GM21423 (cell line): ENCODE measurements around the gene TREX2.

Experiments used
- ATAC-seq: cut with Tn5 transposase; IDR thresholded peaks from one replicate; pipeline ENCODE4 v1.9.1; 2021; ENCODE audit warnings: mild to moderate bottlenecking, moderate library complexity; ENCODE audit not compliant: unreplicated experiment

Gene TREX2

GRCh38 chrX:153457136-153457825 is 11.4 kb upstream of the TREX2 start:
- ATAC-seq, result no peak

- no peak for ATAC-seq
Observed at GRCh38 chrX:153456704-153457103, 10.8 kb upstream of the TREX2 start.

DNA sequence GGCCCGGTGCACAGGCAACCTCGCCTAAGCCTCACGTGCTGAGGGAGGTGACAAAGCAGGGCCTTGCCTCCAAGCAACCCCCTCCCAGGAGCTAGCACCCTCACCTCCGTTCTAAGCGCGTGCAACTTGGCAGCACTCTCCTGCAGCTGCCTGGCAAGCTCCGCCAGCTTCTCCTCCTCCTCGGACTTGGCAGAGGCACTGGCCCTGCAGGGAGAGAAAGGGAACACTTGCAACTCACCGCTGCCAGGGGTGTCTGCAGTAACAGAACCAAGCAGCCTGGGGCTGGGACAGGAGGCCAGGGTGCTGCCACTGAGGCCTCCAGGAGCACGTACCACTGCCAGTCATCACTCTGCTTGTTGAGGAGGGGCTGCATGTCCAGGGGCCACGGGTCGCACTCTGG is 10.3 kb upstream of the TREX2 start:
- ATAC-seq, result no peak

- no peak for ATAC-seq
Observed at GRCh38 chrX:153455571-153455970, 9.7 kb upstream of the TREX2 start.

DNA sequence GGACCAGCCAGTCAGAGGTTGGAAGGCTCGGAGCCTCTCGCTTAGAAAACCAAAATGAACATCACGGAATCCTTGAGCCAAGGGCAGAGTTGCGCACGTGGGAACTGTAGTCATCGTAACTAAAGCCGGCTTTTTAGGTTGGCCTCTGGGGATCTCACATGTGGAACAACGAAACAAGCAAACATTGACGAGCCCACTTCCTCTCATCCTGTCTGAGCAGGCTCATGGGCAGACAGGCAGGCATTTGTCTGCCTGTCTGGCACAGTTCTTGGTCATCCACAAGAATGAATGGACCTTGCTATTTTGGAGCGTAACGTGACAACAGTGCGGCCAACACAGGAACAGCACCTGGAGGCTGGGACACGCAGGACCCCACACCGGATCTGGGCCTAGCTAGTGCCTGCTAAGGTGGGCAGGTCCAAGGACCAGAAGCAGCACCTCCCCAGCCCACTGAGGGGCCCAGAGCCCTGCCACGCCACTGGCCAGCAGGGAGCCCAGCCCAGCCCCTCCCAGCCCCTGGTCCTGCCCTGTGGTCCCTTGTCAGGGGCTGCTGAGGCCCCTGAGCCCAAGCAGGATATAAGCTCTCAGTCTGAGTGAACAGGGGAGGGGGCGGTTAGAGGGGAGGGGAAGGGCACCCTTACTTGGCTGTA is 9.2 kb upstream of the TREX2 start:
- no peak for ATAC-seq

DNA sequence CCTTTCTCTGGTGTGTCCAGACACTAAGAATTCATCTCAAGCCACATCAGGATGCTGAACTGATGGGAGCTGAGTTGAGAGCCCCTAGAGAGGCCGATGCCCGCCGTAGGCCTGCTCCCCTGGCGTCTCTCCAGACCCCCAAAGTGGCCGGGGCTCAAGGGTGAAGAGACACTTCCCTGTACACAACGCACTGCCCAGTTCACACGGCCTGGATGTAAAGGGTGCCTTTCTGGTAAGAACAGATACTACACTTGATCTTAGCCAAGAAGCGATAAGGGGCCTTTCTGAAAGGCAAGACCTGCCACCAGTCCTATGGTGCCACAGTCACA is 5.1 kb upstream of the TREX2 start:
- no peak for ATAC-seq

- no peak for ATAC-seq
Observed at GRCh38 chrX:153450114-153450948, 4.5 kb upstream of the TREX2 start.

GRCh38 chrX:153449368-153450113 is 3.7 kb upstream of the TREX2 start:
- ATAC-seq, result no peak

GRCh38 chrX:153448556-153449367 is 2.9 kb upstream of the TREX2 start:
- no peak for ATAC-seq

DNA sequence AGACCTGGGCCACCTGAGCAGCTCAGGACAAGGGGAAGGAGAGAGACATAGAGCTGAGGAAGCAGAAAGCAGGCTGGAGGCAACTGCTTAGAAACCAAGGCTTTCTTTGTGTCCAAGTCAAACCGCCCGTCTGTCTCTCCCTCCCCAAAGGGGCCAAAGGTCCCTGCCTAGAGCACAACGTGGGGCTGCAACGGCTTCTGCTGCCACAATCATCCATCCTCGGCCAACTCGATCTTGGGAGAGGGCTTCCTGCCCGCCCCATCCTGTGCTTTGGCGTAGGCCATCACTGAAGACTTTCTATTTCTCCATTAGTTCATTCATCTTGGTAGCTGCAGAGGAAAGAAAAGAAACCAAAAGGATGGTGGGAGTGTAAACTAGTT is 1.7 kb upstream of the TREX2 start:
- ATAC-seq, result no peak

GRCh38 chrX:153446950-153447580 is 1.2 kb upstream of the TREX2 start:
- ATAC-seq, result no peak

- no peak for ATAC-seq
Observed at GRCh38 chrX:153446636-153446936, 730 bp upstream of the TREX2 start.

GRCh38 chrX:153445106-153445855 is 575 bp downstream of the TREX2 start:
- no peak for ATAC-seq

DNA sequence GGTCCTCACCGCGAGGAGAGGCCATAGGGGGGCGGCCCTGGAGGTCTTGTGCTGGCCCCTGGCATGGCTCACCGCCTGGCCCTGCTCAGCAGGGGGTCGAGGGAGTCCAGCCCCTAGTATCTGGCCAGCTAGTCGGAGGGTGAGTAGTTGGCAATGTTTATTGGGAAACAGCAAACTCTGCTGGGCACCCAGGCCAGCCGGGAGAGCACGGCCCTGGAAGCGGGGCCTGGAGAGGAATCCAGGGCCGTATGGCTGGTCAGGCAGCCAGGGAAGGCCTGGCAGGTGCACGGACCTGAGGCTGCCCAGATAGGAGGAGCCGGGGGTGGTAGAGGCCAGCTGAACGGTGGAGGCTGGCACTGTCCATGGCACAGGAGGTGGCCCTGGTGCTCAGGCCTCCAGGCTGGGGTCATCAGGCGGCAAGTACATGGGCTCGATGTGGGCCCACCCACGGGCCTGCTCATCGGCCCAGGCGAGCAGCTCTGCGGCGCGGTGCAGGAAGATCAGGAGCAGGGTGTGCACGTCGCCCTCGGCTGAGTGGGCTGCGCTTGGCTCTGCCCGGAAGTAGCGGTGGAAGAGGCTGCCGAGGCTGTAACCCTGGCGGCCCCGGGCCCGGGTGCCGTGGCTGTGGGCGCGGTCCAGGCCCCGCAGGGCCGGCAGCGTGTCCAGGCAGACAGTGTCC is 1.4 kb downstream of the TREX2 start:
- no peak for ATAC-seq

GRCh38 chrX:153443476-153444332 is 2.2 kb downstream of the TREX2 start:
- ATAC-seq, result no peak

DNA sequence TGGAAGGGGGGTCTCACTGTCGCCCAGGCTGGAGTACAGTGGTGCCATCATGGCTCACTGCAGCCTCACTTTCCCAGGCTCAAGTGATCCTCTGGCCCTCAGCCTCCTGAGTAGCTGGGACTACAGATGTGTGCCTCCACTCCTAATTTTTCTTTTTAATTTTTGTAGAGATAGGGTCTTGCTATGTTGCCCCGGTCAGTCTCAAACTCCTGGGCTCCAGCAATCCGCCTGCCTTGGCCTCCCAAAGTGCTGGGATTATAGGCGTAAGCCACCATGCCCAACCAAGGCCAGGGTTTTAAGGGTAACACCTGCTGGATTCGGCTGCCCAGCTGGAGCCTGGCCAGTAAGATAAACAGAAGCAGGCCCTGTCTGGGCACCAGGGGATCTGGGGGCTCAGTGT is 3.4 kb downstream of the TREX2 start:
- no peak for ATAC-seq

DNA sequence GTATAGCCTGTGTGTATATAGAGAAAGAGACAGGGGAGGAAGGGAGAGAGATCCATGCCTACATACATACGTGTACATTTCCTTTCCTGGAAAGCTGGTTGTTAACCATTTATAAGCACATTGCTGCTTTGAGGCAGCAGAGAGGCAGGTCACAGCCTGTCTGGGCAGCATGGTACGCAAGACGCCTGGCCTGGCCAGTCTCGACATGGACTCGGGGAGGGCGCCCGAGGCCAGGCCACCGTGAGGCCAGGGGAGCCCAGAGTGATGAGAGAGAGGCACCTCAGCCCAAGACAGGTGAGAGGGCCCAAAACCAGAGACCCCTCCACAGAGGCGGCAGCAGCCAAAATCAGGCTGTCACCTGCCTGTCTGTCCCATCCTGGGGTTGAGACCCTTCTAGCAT is 3.9 kb downstream of the TREX2 start:
- no peak for ATAC-seq

DNA sequence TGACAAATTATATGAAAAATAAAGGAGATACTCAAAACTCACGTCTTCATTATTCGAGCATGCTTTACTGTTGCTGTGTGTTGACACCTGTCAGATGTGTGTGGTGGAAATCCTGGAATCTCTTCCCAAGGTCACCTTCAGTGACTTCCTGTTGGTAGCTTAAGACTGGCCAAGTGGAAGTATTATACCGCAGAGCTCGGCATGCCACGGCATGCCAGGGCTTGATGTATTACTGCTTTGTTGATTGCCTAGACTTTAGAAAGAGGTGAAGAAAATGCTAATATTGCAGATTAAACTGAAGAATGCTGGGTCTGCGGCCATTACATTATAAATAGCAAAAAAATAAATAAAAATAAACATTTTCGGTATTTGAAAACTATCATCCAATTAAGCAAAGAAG is 4.6 kb downstream of the TREX2 start:
- no peak for ATAC-seq
